Measurements from ENCODE around the gene TMEM208. TPM values are rescaled to one million over a fixed set of nuclear protein-coding genes. Genes with fewer than 3 reads are reported as not detected.

TMEM208 gene
- total RNA-seq, 4 donors from 2014 or later = 10.2 to 57.9 (median 27.3) TPM

- Histone ChIP-seq H3K27ac (no peak overlapping the region), H3K4me1 (no peaks in the 10 kb centered on the region), H3K4me3 (no peak overlapping the region), H3K27me3 (no peaks in the 10 kb centered on the region), H3K9me3 (no peaks in the 10 kb centered on the region), H3K36me3 (no peaks in the 10 kb centered on the region)
- intact Hi-C loops (cut with DNase I; ENCODE audit: low total_unique reads) = no loop called here
- no peak for DNase-seq
- no peak for TF ChIP-seq CTCF (IDR thresholded peaks at IDR 0.05)
- no peak for TF ChIP-seq POLR2A (IDR thresholded peaks at IDR 0.05)
These were observed 11.2 kb upstream of the TMEM208 start for GRCh38 chr16:67215706-67216105.

- TF ChIP-seq CTCF (IDR thresholded peaks at IDR 0.05) (no peak), POLR2A (IDR thresholded peaks at IDR 0.05) (no peak)
- H3K4me1 ChIP-seq = no peaks in the 10 kb centered on the region
- H3K9me3 ChIP-seq = no peaks in the 10 kb centered on the region
- intact Hi-C loops (cut with DNase I; ENCODE audit: low total_unique reads) = no loop called here
- no peaks in the 10 kb centered on the region for H3K27me3 ChIP-seq
- no peaks in the 10 kb centered on the region for H3K36me3 ChIP-seq
- peak overlapping the region in 1 of 2 donors; percentile 1 for H3K27ac ChIP-seq
- no peak overlapping the region for H3K4me3 ChIP-seq
- DNase-seq = peak in 1 of 2 donors; percentile 50
These were observed 10.1 kb upstream of the TMEM208 start for GRCh38 chr16:67216612-67217490.

- Histone ChIP-seq H3K36me3 (no peaks in the 10 kb centered on the region), H3K27me3 (no peaks in the 10 kb centered on the region), H3K27ac (no peak overlapping the region), H3K4me1 (peaks cover 4 to 12% of the 10 kb centered on the region in 2 donors), H3K9me3 (no peaks in the 10 kb centered on the region), H3K4me3 (no peak overlapping the region)
- DNase-seq = no peak
- TF ChIP-seq POLR2A (IDR thresholded peaks at IDR 0.05) (no peak), CTCF (IDR thresholded peaks at IDR 0.05) (no peak)
- intact Hi-C loops (cut with DNase I; ENCODE audit: low total_unique reads) = no loop called here
These were observed 2.9 kb upstream of the TMEM208 start for GRCh38 chr16:67223992-67224391.

GRCh38 chr16:67226295-67226803 is 581 bp upstream of the TMEM208 start:
- H3K4me3 ChIP-seq = peak overlapping the region; percentile 97 to 98
- intact Hi-C loops (cut with DNase I; ENCODE audit: low total_unique reads) = no loop called here
- DNase-seq = no peak

More at GRCh38 chr16:67226295-67226803, 581 bp upstream of the TMEM208 start:
- H3K27me3 ChIP-seq = no peaks in the 10 kb centered on the region
- no peaks in the 10 kb centered on the region for H3K9me3 ChIP-seq
- no peaks in the 10 kb centered on the region for H3K36me3 ChIP-seq
- H3K27ac ChIP-seq = peak overlapping the region; percentile 79 to 88
- no peak for TF ChIP-seq POLR2A (IDR thresholded peaks at IDR 0.05)
- TF ChIP-seq CTCF (IDR thresholded peaks at IDR 0.05) = no peak
- H3K4me1 ChIP-seq = peaks cover 4 to 12% of the 10 kb centered on the region in 2 donors
